K562 (cell line): ENCODE measurements around the gene ADIPOR1. TPM values are rescaled to one million over a fixed set of nuclear protein-coding genes. Genes with fewer than 3 reads are reported as not detected.

Experiments
- ATF7 ChIP-seq: fragments of 450-650 bp; IDR thresholded peaks from 2 replicates; pipeline ENCODE4 v1.7.1; 2014; ENCODE audit warnings: mild to moderate bottlenecking, moderate library complexity
- BCOR ChIP-seq: fragments of 450-650 bp; IDR thresholded peaks from 2 replicates; pipeline ENCODE4 v1.6.1; 2016
- CBX3 ChIP-seq, 2 experiments: IDR thresholded peaks; 1 replicate in 1 of 2; 2 replicates in 1 of 2; pipeline ENCODE4 v1.6.1; 2012; ENCODE audit warnings: inconsistent platforms in 2 of 2, low read length in 2 of 2, borderline replicate concordance in 1 of 2, control low read depth in 1 of 2
- DDX20 ChIP-seq: fragments of 450-650 bp; IDR thresholded peaks from 2 replicates; pipeline ENCODE4 v1.6.1; 2016; ENCODE audit warnings: missing genetic modification characterization, low read depth, mild to moderate bottlenecking, missing compliant biosample characterization, moderate library complexity
- DMBX1 ChIP-seq: fragments of 250-450 bp; sonication (Bioruptor Pico); IDR thresholded peaks from 2 replicates; pipeline ENCODE4 v1.8.0; 2022; ENCODE audit warnings: inconsistent platforms, mild to moderate bottlenecking, moderate library complexity, borderline replicate concordance
- FOXA3 ChIP-seq, 2 experiments: fragments of 450-650 bp in 1 of 2; sonication (generic) in 1 of 2; formaldehyde crosslinking; IDR thresholded peaks in 1 of 2; conservative IDR thresholded peaks in 1 of 2; 2 replicates each; pipeline versions ENCODE4 v1.4.0 to v1.8.0; 2020 to 2022; ENCODE audit warnings: mild to moderate bottlenecking in 2 of 2, missing genetic modification reagents in 1 of 2
- FOXK1 ChIP-seq: sonication (generic); formaldehyde crosslinking; IDR thresholded peaks from 2 replicates; pipeline ENCODE4 v1.8.0; 2022; ENCODE audit warnings: missing genetic modification reagents, mild to moderate bottlenecking, borderline replicate concordance
- FOXP1 ChIP-seq: sonication (generic); formaldehyde crosslinking; IDR thresholded peaks from 2 replicates; pipeline ENCODE4 v1.8.0; 2022; ENCODE audit warnings: mild to moderate bottlenecking, missing genetic modification reagents
- GATAD2B ChIP-seq: fragments of 450-650 bp; IDR thresholded peaks from 2 replicates; pipeline ENCODE4 v1.6.1; 2017; ENCODE audit warnings: mild to moderate bottlenecking, borderline replicate concordance
- GTF2F1 ChIP-seq: IDR thresholded peaks from 2 replicates; pipeline ENCODE4 v1.6.1; 2011; ENCODE audit warnings: low read depth, low read length, improper control_type of control experiment
- JUND ChIP-seq, 2 experiments: IDR thresholded peaks; 2 replicates in 1 of 2; 3 replicates in 1 of 2; pipeline ENCODE4 v1.6.1; 2011; ENCODE audit warnings: borderline replicate concordance in 2 of 2, low read depth in 2 of 2, low read length in 2 of 2, improper control_type of control experiment in 1 of 2, missing biosample characterization in 1 of 2, missing genetic modification characterization in 1 of 2, missing genetic modification reagents in 1 of 2
- KAT2B ChIP-seq: IDR thresholded peaks from one replicate; pipeline ENCODE4 v1.6.1; 2012; ENCODE audit warnings: low read depth, mild to moderate bottlenecking, control low read depth, inconsistent platforms, low read length, moderate library complexity
- NR0B1 ChIP-seq: fragments of 450-650 bp; IDR thresholded peaks from one replicate; pipeline ENCODE4 v1.6.1; 2018; ENCODE audit warnings: mild to moderate bottlenecking, moderate library complexity; ENCODE audit not compliant: partially characterized antibody
- PBX2 ChIP-seq, 2 experiments: IDR thresholded peaks in 1 of 2; conservative IDR thresholded peaks in 1 of 2; 2 replicates each; pipeline ENCODE4 v1.6.1; 2016; ENCODE audit warnings: low read depth in 2 of 2, mild to moderate bottlenecking in 1 of 2, missing compliant biosample characterization in 1 of 2, missing genetic modification characterization in 1 of 2, moderate library complexity in 1 of 2
- RBM14 ChIP-seq: fragments of 200-400 bp; formaldehyde crosslinking; IDR thresholded peaks from 2 replicates; pipeline ENCODE4 v1.6.1; 2018; ENCODE audit warnings: low read depth, mild to moderate bottlenecking, low read length, moderate library complexity, borderline replicate concordance; ENCODE audit not compliant: insufficient read depth
- RBM39 ChIP-seq: fragments of 200-400 bp; formaldehyde crosslinking; optimal IDR thresholded peaks from 2 replicates; pipeline ENCODE3; 2018; ENCODE audit warnings: low read depth, low read length
- THRAP3 ChIP-seq: fragments of 450-650 bp; IDR thresholded peaks from 2 replicates; pipeline ENCODE4 v1.6.1; 2016; ENCODE audit warnings: mild to moderate bottlenecking, inconsistent platforms, borderline replicate concordance
- ZBTB5 ChIP-seq: fragments of 450-650 bp; IDR thresholded peaks from 2 replicates; pipeline ENCODE4 v1.6.1; 2017; ENCODE audit warnings: antibody characterized with exemption
- ZNF174 ChIP-seq: fragments of 250-450 bp; sonication (Bioruptor Pico); IDR thresholded peaks from 2 replicates; pipeline ENCODE4 v1.4.0; 2020; ENCODE audit warnings: mild to moderate bottlenecking
- ZNF79 ChIP-seq: fragments of 250-450 bp; sonication (Bioruptor Pico); IDR thresholded peaks from 2 replicates; pipeline ENCODE4 v1.4.0; 2020; ENCODE audit warnings: low read depth, mild to moderate bottlenecking, moderate library complexity
- ZSCAN29 ChIP-seq: fragments of 450-650 bp; IDR thresholded peaks from 2 replicates; pipeline ENCODE4 v1.6.1; 2017
- polyA plus RNA-seq, 8 experiments: library from polyadenylated mRNA; depleted of rRNA in 4 of 8; stranded (reverse) in 5 of 8; unstranded in 3 of 8; fragments of >200 nt; fragmentation: Nextera tagmentation in 2 of 8; fragmentation: Illumina TruSeq in 1 of 8; extraction: Ambion mirVana in 2 of 8; extraction: Trizol in 1 of 8; gene quantifications; 2 replicates each; pipeline versions ENCODE4 v1.2.1 to v1.2.3, GENCODE V29; 2011 to 2014; ENCODE audit warnings: inconsistent platforms in 1 of 8, missing spikeins in 1 of 8
- total RNA-seq, 7 experiments: library from RNA; depleted of rRNA in 6 of 7; stranded (reverse); fragments of >200 nt in 6 of 7; fragmentation: Illumina TruSeq in 2 of 7; extraction: Trizol in 2 of 7; gene quantifications; 2 replicates each; pipeline versions ENCODE4 v1.2.1 to v1.2.3, GENCODE V29; 2011 to 2021; ENCODE audit warnings: low replicate concordance in 1 of 7

The ADIPOR1 gene
- total and polyA plus RNA-seq, 9 of the 15 experiments (the other 6 are each of a cell fraction or from before 2014, with no cell fraction given): 29.0 to 217 (median 100) TPM

- TF ChIP-seq PBX2 (CRISPR knock-in tag; IDR thresholded peaks at IDR 0.05; ENCODE audit: low read depth): no peak
- TF ChIP-seq PBX2 (tag; conservative IDR thresholded peaks at IDR 0.05; ENCODE audit: low read depth): no peak
- TF ChIP-seq JUND (IDR thresholded peaks at IDR 0.05; ENCODE audit: borderline replicate concordance, low read depth, low read length): peak; percentile 50; the same call in 1 of the 2 replicates
- TF ChIP-seq JUND (tag; IDR thresholded peaks at IDR 0.05; ENCODE audit: borderline replicate concordance, low read depth, low read length): peak; percentile 51; the same call in 2 of the 3 replicates
- TF ChIP-seq ZNF79 (CRISPR knock-in tag): no peak
- TF ChIP-seq FOXP1 (CRISPR knock-in tag): 0 out of 2 replicates have a peak, but pooled peaks have one; percentile 27
- no peak for TF ChIP-seq FOXK1 (CRISPR knock-in tag)
- TF ChIP-seq ZBTB5: no peak
- TF ChIP-seq FOXA3 (CRISPR knock-in tag; conservative IDR thresholded peaks at IDR 0.05 in 1 of 2, IDR thresholded peaks at IDR 0.05 in 1 of 2): 0 out of 4 replicates have a peak, but pooled peaks of 1 of the 2 experiments have one; percentile 39
- no peak for TF ChIP-seq RBM14
- no peak for TF ChIP-seq ZNF174 (CRISPR knock-in tag)
- TF ChIP-seq DMBX1 (CRISPR knock-in tag): no peak
- no peak for TF ChIP-seq ZSCAN29
- TF ChIP-seq NR0B1: no peak
- no peak for TF ChIP-seq BCOR
- no peak for TF ChIP-seq THRAP3
- TF ChIP-seq GATAD2B: 0 out of 2 replicates have a peak, but pooled peaks have one; percentile 36
- peak; percentile 70 for TF ChIP-seq RBM39
- no peak for TF ChIP-seq GTF2F1
- peak in 1 of 2 experiments; percentile 89; a peak in 1 of 3 replicates for TF ChIP-seq CBX3 (IDR thresholded peaks at IDR 0.05; ENCODE audit: borderline replicate concordance in 1 of 2, low read length in 2 of 2)
- TF ChIP-seq KAT2B: no peak
- TF ChIP-seq ATF7: peak; percentile 29; the same call in 1 of the 2 replicates
- no peak for TF ChIP-seq DDX20 (tag)
Observed at GRCh38 chr1:202968895-202969295, 10.8 kb upstream of the ADIPOR1 start (continued).
